ENCODE data around the gene PLTP.

- TF ChIP-seq CTCF (IDR thresholded peaks at IDR 0.05) (no peak), POLR2A (IDR thresholded peaks at IDR 0.05) (no peak)
Observed at GRCh38 chr20:45959126-45959525, 47.2 kb upstream of the PLTP start.
